CD8-positive, alpha-beta memory T cell (primary cell): ENCODE results near the gene GPR32. TPM values are rescaled to one million over a fixed set of nuclear protein-coding genes. Genes with fewer than 3 reads are reported as not detected.
"Not testable (repeated sequence)": the region's sequence is repeated elsewhere in the genome, so short reads cannot be mapped to it uniquely, and the experiment has no call there.

ENCODE experiments used
- CTCF ChIA-PET: fragments of 350-600 bp; sonication (Branson Sonifier 250); formaldehyde crosslinking; loops from one replicate; lab custom pipeline; 2021; ENCODE audit warnings: antibody characterized with exemption; lab: Charles Lee
- POLR2A ChIA-PET: fragments of 350-600 bp; sonication (Branson Sonifier 250); formaldehyde crosslinking; loops from one replicate; lab custom pipeline; 2021; ENCODE audit warnings: antibody characterized with exemption; lab: Charles Lee
- DNase-seq, 5 donors: peaks; one replicate each; pipeline versions ENCODE4 v3.0.0 to v3.0.0-alpha.2; 2020 to 2022; ENCODE audit warnings: mixed read lengths in 1 of 5
- H3K27ac ChIP-seq: one replicate; pipeline ENCODE4 v1.7.0; 2013; ENCODE audit warnings: low read depth, mild to moderate bottlenecking, low read length, moderate library complexity
- H3K27me3 ChIP-seq: 2 replicates; pipeline ENCODE4 v1.7.0; 2013; ENCODE audit warnings: low read length, mild to moderate bottlenecking; ENCODE audit not compliant: insufficient read depth, poor library complexity, severe bottlenecking
- H3K36me3 ChIP-seq: 2 replicates; pipeline ENCODE4 v1.7.0; 2013; ENCODE audit warnings: mild to moderate bottlenecking, low read length, moderate library complexity; ENCODE audit not compliant: insufficient read depth
- H3K4me1 ChIP-seq: 2 replicates; pipeline ENCODE4 v1.7.0; 2013; ENCODE audit warnings: mild to moderate bottlenecking, low read length, moderate library complexity; ENCODE audit not compliant: insufficient read depth
- H3K4me3 ChIP-seq: 2 replicates; pipeline ENCODE4 v1.7.0; 2013; ENCODE audit warnings: mild to moderate bottlenecking, low read length
- H3K9me3 ChIP-seq: 2 replicates; pipeline ENCODE4 v1.7.0; 2013; ENCODE audit warnings: mild to moderate bottlenecking, low read length
- H3K27ac Mint-ChIP-seq, 8 donors: one replicate each; pipeline ENCODE4 v1.8.0; 2020 to 2021; ENCODE audit warnings: mixed read lengths in 8 of 8, mild to moderate bottlenecking in 6 of 8, inconsistent platforms in 3 of 8, moderate library complexity in 3 of 8
- H3K27me3 Mint-ChIP-seq, 2 donors: one replicate each; pipeline ENCODE4 v1.8.0; 2020 to 2021; ENCODE audit warnings: mixed read lengths in 2 of 2, mild to moderate bottlenecking in 1 of 2, moderate library complexity in 1 of 2
- H3K36me3 Mint-ChIP-seq, 3 donors: one replicate each; pipeline ENCODE4 v1.8.0; 2020 to 2021; ENCODE audit warnings: mixed read lengths in 3 of 3, inconsistent platforms in 1 of 3, mild to moderate bottlenecking in 1 of 3
- H3K4me1 Mint-ChIP-seq, 3 donors: one replicate each; pipeline ENCODE4 v1.8.0; 2020 to 2021; ENCODE audit warnings: mixed read lengths in 3 of 3, inconsistent platforms in 1 of 3, mild to moderate bottlenecking in 1 of 3
- H3K4me3 Mint-ChIP-seq, 7 donors: one replicate each; pipeline ENCODE4 v1.8.0; 2020 to 2021; ENCODE audit warnings: mixed read lengths in 7 of 7, mild to moderate bottlenecking in 6 of 7, moderate library complexity in 4 of 7, inconsistent platforms in 2 of 7
- H3K9me3 Mint-ChIP-seq, 5 donors: one replicate each; pipeline ENCODE4 v1.8.0; 2020 to 2022; ENCODE audit warnings: mixed read lengths in 5 of 5, mild to moderate bottlenecking in 3 of 5, moderate library complexity in 2 of 5, inconsistent platforms in 1 of 5
- polyA plus RNA-seq: library from polyadenylated mRNA; unstranded; fragments of 300-500 nt; fragmentation: Illumina TruSeq; gene quantifications from one replicate; pipeline ENCODE4 v1.2.3, GENCODE V29; 2021
- total RNA-seq, 2 experiments: library from RNA; stranded (reverse); gene quantifications; one replicate each; pipeline ENCODE4 v1.2.3, GENCODE V29; 2021

Gene GPR32
- total and polyA plus RNA-seq, 3 experiments from 2014 or later, result not detected

GRCh38 chr19:50753879-50754278, 16.4 kb upstream of the GPR32 start:
- Histone ChIP-seq H3K27me3 (no peaks in the 10 kb centered on the region), H3K36me3 (no peaks in the 10 kb centered on the region), H3K9me3 (no peaks in the 10 kb centered on the region), H3K4me3 (no peak overlapping the region), H3K4me1 (no peaks in the 10 kb centered on the region), H3K27ac (no peak overlapping the region)
- peaks cover 18 to 24% of the 10 kb centered on the region in 2 donors for H3K27me3 Mint-ChIP-seq
- DNase-seq, result no peak
- ChIA-PET CTCF (no interaction called here), POLR2A (no interaction called here)
- no peak overlapping the region for H3K27ac Mint-ChIP-seq
- no peak overlapping the region for H3K4me3 Mint-ChIP-seq
- peaks cover 0 to 2% (median 0%) of the 10 kb centered on the region in 5 donors for H3K9me3 Mint-ChIP-seq
- H3K36me3 Mint-ChIP-seq, result peaks cover 0 to 3% (median 0%) of the 10 kb centered on the region in 3 donors
- no peaks in the 10 kb centered on the region for H3K4me1 Mint-ChIP-seq

DNA sequence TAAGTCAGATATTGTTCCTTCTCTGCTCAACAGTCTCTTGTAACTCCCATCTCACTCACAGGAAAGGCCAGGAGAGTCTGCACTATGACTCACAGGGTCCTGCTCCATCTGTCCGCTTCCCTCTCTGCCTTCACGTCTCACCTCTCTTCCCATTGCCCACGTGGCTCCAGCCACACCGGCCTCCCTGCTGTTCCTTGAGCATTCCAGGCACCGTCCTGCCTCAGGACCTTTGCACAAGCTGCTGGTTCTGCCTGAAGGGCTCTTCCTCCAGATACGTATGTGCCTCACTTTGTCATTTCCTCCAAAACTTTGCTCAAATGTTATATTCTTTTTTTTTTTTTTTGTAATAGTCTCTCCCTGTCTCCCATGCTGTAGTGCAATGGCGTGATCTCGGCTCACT, 14.0 kb upstream of the GPR32 start:
- H3K27ac Mint-ChIP-seq, H3K27me3 ChIP-seq, DNase-seq, H3K36me3 Mint-ChIP-seq, H3K4me1 ChIP-seq, CTCF ChIA-PET, POLR2A ChIA-PET, H3K9me3 ChIP-seq, H3K36me3 ChIP-seq, H3K4me3 Mint-ChIP-seq, H3K9me3 Mint-ChIP-seq, H3K4me3 ChIP-seq, H3K4me1 Mint-ChIP-seq, H3K27ac ChIP-seq: not testable (repeated sequence)
- peaks cover 18 to 21% of the 10 kb centered on the region in 2 donors for H3K27me3 Mint-ChIP-seq

DNA sequence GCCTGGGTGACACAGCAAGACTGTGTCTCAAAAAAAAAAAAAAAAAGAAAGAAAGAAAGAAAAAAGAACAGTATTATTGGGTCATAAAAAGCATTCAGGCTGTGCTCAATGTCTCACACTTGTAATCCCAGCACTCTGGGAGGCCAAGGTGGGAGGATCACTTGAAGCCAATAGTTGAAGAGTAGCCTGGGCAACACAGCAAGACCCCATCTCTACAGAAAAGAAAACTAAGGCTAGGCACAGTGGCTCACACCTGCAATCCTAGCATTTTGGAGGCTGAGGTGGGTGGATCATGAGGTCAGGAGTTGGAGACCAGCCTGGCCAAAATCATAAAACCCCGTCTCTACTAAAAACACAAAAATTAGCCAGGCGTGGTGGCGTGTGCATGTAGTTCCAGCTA, 12.6 kb upstream of the GPR32 start:
- H3K27ac ChIP-seq, H3K4me3 ChIP-seq, H3K4me1 ChIP-seq, H3K36me3 ChIP-seq, CTCF ChIA-PET, H3K27me3 ChIP-seq, H3K36me3 Mint-ChIP-seq, DNase-seq, H3K4me1 Mint-ChIP-seq, H3K9me3 ChIP-seq, H3K9me3 Mint-ChIP-seq, H3K4me3 Mint-ChIP-seq, POLR2A ChIA-PET: not testable (repeated sequence)
- Mint-ChIP-seq H3K27ac (peak overlapping the region in 1 of 8 donors; percentile 30), H3K27me3 (peaks cover 19 to 21% of the 10 kb centered on the region in 2 donors)

DNA sequence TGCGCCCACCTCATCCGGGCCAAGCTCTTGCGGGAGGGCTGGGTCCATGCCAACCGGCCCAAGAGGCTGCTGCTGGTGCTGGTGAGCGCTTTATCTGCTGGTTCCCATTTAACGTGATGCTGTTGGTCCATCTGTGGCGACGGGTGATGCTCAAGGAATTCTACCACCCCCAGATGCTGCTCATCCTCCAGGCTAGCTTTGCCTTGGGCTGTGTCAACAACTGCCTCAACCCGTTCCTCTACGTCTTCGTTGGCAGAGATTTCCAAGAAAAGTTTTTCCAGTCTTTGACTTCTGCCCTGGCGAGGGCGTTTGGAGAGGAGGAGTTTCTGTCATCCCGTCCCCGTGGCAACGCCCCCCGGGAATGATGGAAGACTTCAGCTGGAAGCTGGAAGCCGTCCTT, 11.2 kb upstream of the GPR32 start:
- POLR2A ChIA-PET, H3K9me3 Mint-ChIP-seq: not testable (repeated sequence)
- CTCF ChIA-PET, result interaction anchor here (1.0 kb wide), 1 partner anchor 14 kb away, joined by 3 read pairs; no protein-coding TSS in a partner anchor

GRCh38 chr19:50759886-50760285, 10.4 kb upstream of the GPR32 start:
- Histone ChIP-seq H3K4me1 (no peaks in the 10 kb centered on the region), H3K36me3 (no peaks in the 10 kb centered on the region), H3K4me3 (no peak overlapping the region), H3K9me3 (no peaks in the 10 kb centered on the region), H3K27ac (no peak overlapping the region), H3K27me3 (no peaks in the 10 kb centered on the region)
- no peak for DNase-seq
- no peak overlapping the region for H3K4me3 Mint-ChIP-seq
- H3K36me3 Mint-ChIP-seq, result peaks cover 0 to 3% (median 0%) of the 10 kb centered on the region in 3 donors
- H3K27ac Mint-ChIP-seq, result no peak overlapping the region
- CTCF ChIA-PET, result interaction anchor here (1.0 kb wide), 1 partner anchor 13 kb away, joined by 3 read pairs; no protein-coding TSS in a partner anchor
- POLR2A ChIA-PET, result no interaction called here
- peaks cover 13 to 20% of the 10 kb centered on the region in 2 donors for H3K27me3 Mint-ChIP-seq
- H3K4me1 Mint-ChIP-seq, result no peaks in the 10 kb centered on the region
- peaks cover 0 to 7% (median 0%) of the 10 kb centered on the region in 5 donors for H3K9me3 Mint-ChIP-seq

More for the DNA sequence above, 11.2 kb upstream of the GPR32 start:
- H3K4me3 Mint-ChIP-seq, H3K27ac Mint-ChIP-seq, H3K9me3 ChIP-seq, H3K36me3 ChIP-seq, H3K4me1 Mint-ChIP-seq, H3K27ac ChIP-seq, H3K27me3 ChIP-seq, H3K4me1 ChIP-seq, H3K4me3 ChIP-seq, H3K36me3 Mint-ChIP-seq, DNase-seq: not testable (repeated sequence)
- peaks cover 12 to 15% of the 10 kb centered on the region in 2 donors for H3K27me3 Mint-ChIP-seq

DNA sequence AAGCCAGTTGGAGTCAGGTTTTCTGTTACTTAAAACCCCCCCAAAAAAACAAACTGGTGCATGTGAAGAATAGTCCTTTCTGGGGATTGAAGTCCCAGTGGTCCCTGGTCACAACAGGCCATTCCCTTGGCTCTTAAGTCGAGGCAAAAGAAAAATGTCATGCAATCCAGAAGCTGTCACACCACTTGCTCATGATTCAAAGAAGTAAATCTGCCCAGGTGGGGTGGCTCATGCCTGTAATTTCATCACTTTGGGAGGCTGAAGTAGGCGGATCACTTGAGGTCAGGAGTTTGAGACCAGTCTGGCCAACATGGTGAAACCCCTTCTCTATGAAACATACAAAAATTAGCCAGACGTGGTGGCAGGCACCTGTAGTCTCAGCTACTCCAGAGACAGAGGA, 8.8 kb upstream of the GPR32 start:
- H3K9me3 Mint-ChIP-seq, CTCF ChIA-PET, H3K36me3 Mint-ChIP-seq, H3K36me3 ChIP-seq, H3K27me3 ChIP-seq, H3K4me1 ChIP-seq, H3K9me3 ChIP-seq, DNase-seq, H3K27ac ChIP-seq, H3K4me3 Mint-ChIP-seq, H3K27ac Mint-ChIP-seq, H3K4me1 Mint-ChIP-seq, H3K4me3 ChIP-seq, POLR2A ChIA-PET: not testable (repeated sequence)
- peaks cover 18 to 20% of the 10 kb centered on the region in 2 donors for H3K27me3 Mint-ChIP-seq

DNA sequence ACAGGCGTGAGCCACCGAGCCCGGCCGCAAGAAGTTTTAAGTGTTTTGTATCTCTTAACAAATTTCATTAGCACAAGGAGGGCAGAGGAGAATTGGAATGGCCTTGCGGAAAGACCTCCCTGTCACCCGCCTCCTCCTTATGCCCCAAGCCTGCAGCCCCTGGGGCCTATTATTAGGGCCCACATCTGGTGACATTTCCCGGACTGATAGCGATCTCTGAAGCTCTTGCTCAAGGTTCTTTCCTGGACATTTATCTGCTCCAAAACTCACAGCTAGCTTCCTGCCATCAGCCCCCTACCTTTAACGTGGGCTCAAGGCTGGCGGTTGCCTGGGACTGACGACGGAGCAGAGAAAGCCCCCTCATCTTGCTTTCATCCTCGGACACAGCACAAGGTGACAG, 6.7 kb upstream of the GPR32 start:
- POLR2A ChIA-PET, H3K27ac Mint-ChIP-seq, CTCF ChIA-PET, H3K4me3 ChIP-seq, H3K4me1 Mint-ChIP-seq, H3K36me3 Mint-ChIP-seq, H3K4me1 ChIP-seq, H3K36me3 ChIP-seq, H3K9me3 ChIP-seq, H3K9me3 Mint-ChIP-seq, DNase-seq, H3K27me3 ChIP-seq, H3K27ac ChIP-seq, H3K4me3 Mint-ChIP-seq: not testable (repeated sequence)
- peaks cover 14 to 18% of the 10 kb centered on the region in 2 donors for H3K27me3 Mint-ChIP-seq

GRCh38 chr19:50764409-50764808, 5.9 kb upstream of the GPR32 start:
- peaks cover 0 to 7% (median 0%) of the 10 kb centered on the region in 5 donors for H3K9me3 Mint-ChIP-seq
- no peaks in the 10 kb centered on the region for H3K4me1 ChIP-seq
- H3K36me3 Mint-ChIP-seq, result no peaks in the 10 kb centered on the region
- no peak overlapping the region for H3K4me3 Mint-ChIP-seq
- no peak for DNase-seq
- POLR2A ChIA-PET, result interaction anchor here (0.6 kb wide), 2 partner anchors 30 to 85 kb away, joined by 3 to 5 read pairs; no protein-coding TSS in a partner anchor
- H3K4me3 ChIP-seq, result no peak overlapping the region
- no peaks in the 10 kb centered on the region for H3K27me3 ChIP-seq
- CTCF ChIA-PET, result no interaction called here
- H3K27ac ChIP-seq, result no peak overlapping the region
- H3K27me3 Mint-ChIP-seq, result peaks cover 14 to 18% of the 10 kb centered on the region in 2 donors
- no peaks in the 10 kb centered on the region for H3K9me3 ChIP-seq
- H3K36me3 ChIP-seq, result no peaks in the 10 kb centered on the region
- H3K27ac Mint-ChIP-seq, result no peak overlapping the region
- no peaks in the 10 kb centered on the region for H3K4me1 Mint-ChIP-seq

- H3K9me3 Mint-ChIP-seq, POLR2A ChIA-PET, H3K27me3 ChIP-seq, H3K9me3 ChIP-seq, H3K4me3 ChIP-seq, H3K27ac ChIP-seq, H3K27ac Mint-ChIP-seq, H3K4me3 Mint-ChIP-seq, H3K4me1 ChIP-seq, H3K36me3 ChIP-seq, H3K36me3 Mint-ChIP-seq, CTCF ChIA-PET, H3K4me1 Mint-ChIP-seq, DNase-seq: not testable (repeated sequence)
- peaks cover 14 to 23% of the 10 kb centered on the region in 2 donors for H3K27me3 Mint-ChIP-seq
These were observed 3.5 kb upstream of the GPR32 start for GRCh38 chr19:50766746-50767145.
